Right lobe of liver (tissue), 4 donors: Measurements from ENCODE around the gene CDAN1.

Experiments
- CTCF ChIP-seq, 4 donors: fragments of 200-600 bp in 3 of 4; fragments of 450-650 bp in 1 of 4; IDR thresholded peaks; one replicate each; pipeline versions ENCODE4 v1.5.1 to v1.8.0; 2016 to 2022; ENCODE audit warnings: antibody characterized with exemption in 4 of 4, mild to moderate bottlenecking in 2 of 4
- POLR2A ChIP-seq: fragments of 450-650 bp; IDR thresholded peaks from one replicate; pipeline ENCODE4 v1.6.1; 2017; ENCODE audit warnings: antibody characterized with exemption, mild to moderate bottlenecking
- donor health status: DM: no; HTN: no; CAD: no.
- donor health status: DM: no; HTN: no; CAD: no.
- donor health status: DM: no; HTN: yes; CAD: no.

- no peak for TF ChIP-seq CTCF (IDR thresholded peaks at IDR 0.05)
- TF ChIP-seq POLR2A = no peak
These were observed 35.2 kb upstream of the CDAN1 start for GRCh38 chr15:42772144-42772543.
